Measurements from ENCODE around the gene C5orf46. TPM values are rescaled to one million over a fixed set of nuclear protein-coding genes. Genes with fewer than 3 reads are reported as not detected.

Gene C5orf46
- total and polyA plus RNA-seq, 9 of the 15 experiments (the other 6 are each of a cell fraction or from before 2014, with no cell fraction given) = not detected

- WGBS (ENCODE audit: insufficient coverage, low coverage, missing lambda C conversion rate) = 0% methylated on average over 3 of the region's 3 CpGs
- no peaks in the 10 kb centered on the region for H3K9me1 ChIP-seq (ENCODE audit: control insufficient read depth, insufficient read depth, low read length)
- CTCF ChIA-PET (ENCODE audit: low intra/inter-chr PET ratio) = no interaction called here
- no peaks in the 10 kb centered on the region for H3K79me2 ChIP-seq (ENCODE audit: control insufficient read depth, insufficient read depth, low read length)
- H3K27ac ChIP-seq (ENCODE audit: extremely low read depth, low read depth, low read length) = no peak overlapping the region
- no peak overlapping the region for H3K9ac ChIP-seq (ENCODE audit: insufficient read depth in 1 of 2, low read depth in 2 of 2, low read length in 2 of 2)
- POLR2A ChIA-PET = no interaction called here
- intact Hi-C loops (cut with micrococcal nuclease) = no loop called here
- FAIRE-seq (no peak), DNase-seq (ENCODE audit: extremely low read depth in 1 of 4, low spot score in 3 of 4) (no peak), ATAC-seq (no peak)
- TF ChIP-seq CEBPZ (IDR thresholded peaks at IDR 0.05; ENCODE audit: borderline replicate concordance, low read depth, low read length) (no peak), NCOA1 (IDR thresholded peaks at IDR 0.05; ENCODE audit: low read depth) (no peak), NR0B1 (IDR thresholded peaks at IDR 0.05; ENCODE audit: partially characterized antibody) (no peak), ZNF764 (CRISPR knock-in tag; IDR thresholded peaks at IDR 0.05; ENCODE audit: low read depth) (no peak), C11orf30 (IDR thresholded peaks at IDR 0.05; ENCODE audit: low read depth) (no peak), OTX1 (CRISPR knock-in tag; IDR thresholded peaks at IDR 0.05) (no peak), HDGF (IDR thresholded peaks at IDR 0.05) (no peak), NFIX (CRISPR knock-in tag; IDR thresholded peaks at IDR 0.05; ENCODE audit: low read depth) (no peak), DIDO1 (tag; IDR thresholded peaks at IDR 0.05; ENCODE audit: low read depth) (no peak), ZNF347 (CRISPR knock-in tag; IDR thresholded peaks at IDR 0.05; ENCODE audit: low read depth) (no peak)
- TF ChIP-seq, protein P1, sequence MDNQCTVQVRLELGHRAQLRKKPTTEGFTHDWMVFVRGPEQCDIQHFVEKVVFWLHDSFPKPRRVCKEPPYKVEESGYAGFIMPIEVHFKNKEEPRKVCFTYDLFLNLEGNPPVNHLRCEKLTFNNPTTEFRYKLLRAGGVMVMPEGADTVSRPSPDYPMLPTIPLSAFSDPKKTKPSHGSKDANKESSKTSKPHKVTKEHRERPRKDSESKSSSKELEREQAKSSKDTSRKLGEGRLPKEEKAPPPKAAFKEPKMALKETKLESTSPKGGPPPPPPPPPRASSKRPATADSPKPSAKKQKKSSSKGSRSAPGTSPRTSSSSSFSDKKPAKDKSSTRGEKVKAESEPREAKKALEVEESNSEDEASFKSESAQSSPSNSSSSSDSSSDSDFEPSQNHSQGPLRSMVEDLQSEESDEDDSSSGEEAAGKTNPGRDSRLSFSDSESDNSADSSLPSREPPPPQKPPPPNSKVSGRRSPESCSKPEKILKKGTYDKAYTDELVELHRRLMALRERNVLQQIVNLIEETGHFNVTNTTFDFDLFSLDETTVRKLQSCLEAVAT (IDR thresholded peaks at IDR 0.05) = no peak
- no peaks in the 10 kb centered on the region for H4K20me1 ChIP-seq (replicated peaks; ENCODE audit: control insufficient read depth, insufficient read depth, low read length)
- H3K9me3 ChIP-seq (replicated peaks; ENCODE audit: control insufficient read depth, insufficient read depth, low read depth, low read length) = no peaks in the 10 kb centered on the region
- H3K4me3 ChIP-seq = no peak overlapping the region
- in situ Hi-C loops (cut with MboI) = no loop called here
- H3K4me1 ChIP-seq (replicated peaks in 1 of 2; ENCODE audit: control insufficient read depth in 2 of 2, insufficient read depth in 2 of 2, low read length in 2 of 2) = no peaks in the 10 kb centered on the region
- H3K36me3 ChIP-seq (ENCODE audit: control insufficient read depth, insufficient read depth, low read length) = no peaks in the 10 kb centered on the region
- no TSS peak for BruUV-seq (replicated peaks)
- H2AFZ ChIP-seq (ENCODE audit: low read depth, low read length) = no peak overlapping the region
- no peaks in the 10 kb centered on the region for H3K27me3 ChIP-seq (ENCODE audit: control insufficient read depth in 2 of 2, insufficient read depth in 2 of 2, low read length in 2 of 2)
- no peak overlapping the region for H3K4me2 ChIP-seq (ENCODE audit: insufficient read depth, low read length)
These were observed 31.4 kb downstream of the C5orf46 start for GRCh38 chr5:147874910-147875367.
